Measurements from ENCODE around the gene CX3CR1.
"Not testable (repeated sequence)": the region's sequence is repeated elsewhere in the genome, so short reads cannot be mapped to it uniquely, and the experiment has no call there.

The CX3CR1 gene

GRCh38 chr3:39322936-39323335, 43.1 kb upstream of the CX3CR1 start:
- no peak overlapping the region for H3K4me3 ChIP-seq (ENCODE audit: low read length)
- DNase-seq (ENCODE audit: low read depth) = no peak
- TF ChIP-seq, protein P1, sequence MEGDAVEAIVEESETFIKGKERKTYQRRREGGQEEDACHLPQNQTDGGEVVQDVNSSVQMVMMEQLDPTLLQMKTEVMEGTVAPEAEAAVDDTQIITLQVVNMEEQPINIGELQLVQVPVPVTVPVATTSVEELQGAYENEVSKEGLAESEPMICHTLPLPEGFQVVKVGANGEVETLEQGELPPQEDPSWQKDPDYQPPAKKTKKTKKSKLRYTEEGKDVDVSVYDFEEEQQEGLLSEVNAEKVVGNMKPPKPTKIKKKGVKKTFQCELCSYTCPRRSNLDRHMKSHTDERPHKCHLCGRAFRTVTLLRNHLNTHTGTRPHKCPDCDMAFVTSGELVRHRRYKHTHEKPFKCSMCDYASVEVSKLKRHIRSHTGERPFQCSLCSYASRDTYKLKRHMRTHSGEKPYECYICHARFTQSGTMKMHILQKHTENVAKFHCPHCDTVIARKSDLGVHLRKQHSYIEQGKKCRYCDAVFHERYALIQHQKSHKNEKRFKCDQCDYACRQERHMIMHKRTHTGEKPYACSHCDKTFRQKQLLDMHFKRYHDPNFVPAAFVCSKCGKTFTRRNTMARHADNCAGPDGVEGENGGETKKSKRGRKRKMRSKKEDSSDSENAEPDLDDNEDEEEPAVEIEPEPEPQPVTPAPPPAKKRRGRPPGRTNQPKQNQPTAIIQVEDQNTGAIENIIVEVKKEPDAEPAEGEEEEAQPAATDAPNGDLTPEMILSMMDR (IDR thresholded peaks at IDR 0.05; ENCODE audit: insufficient read depth, low read depth, low read length, missing control alignments) = no peak

GRCh38 chr3:39322209-39322715, 42.4 kb upstream of the CX3CR1 start:
- not testable (repeated sequence) for H3K4me3 ChIP-seq (ENCODE audit: low read length); DNase-seq (ENCODE audit: low read depth)

DNA sequence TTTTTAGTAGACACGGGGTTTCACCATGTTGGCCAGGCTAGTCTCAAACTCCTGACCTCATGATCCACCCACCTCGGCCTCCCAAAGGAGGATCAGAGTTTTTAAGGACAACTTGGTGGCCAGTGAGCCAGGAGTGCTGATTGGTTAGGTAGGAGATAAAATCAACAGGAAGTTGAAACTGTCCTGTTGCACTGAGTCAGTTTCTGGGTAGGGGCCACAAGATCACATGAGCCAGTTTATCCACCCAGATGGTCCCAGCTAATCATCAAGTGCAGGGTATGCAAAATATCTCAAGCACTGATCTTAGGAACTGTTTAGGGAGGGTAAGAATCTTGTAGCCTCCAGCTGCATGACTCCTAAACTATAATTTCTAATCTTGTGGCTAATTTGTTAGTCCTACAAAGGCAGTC, 41.7 kb upstream of the CX3CR1 start:
- H3K4me3 ChIP-seq (ENCODE audit: low read length); DNase-seq (ENCODE audit: low read depth): not testable (repeated sequence)

DNA sequence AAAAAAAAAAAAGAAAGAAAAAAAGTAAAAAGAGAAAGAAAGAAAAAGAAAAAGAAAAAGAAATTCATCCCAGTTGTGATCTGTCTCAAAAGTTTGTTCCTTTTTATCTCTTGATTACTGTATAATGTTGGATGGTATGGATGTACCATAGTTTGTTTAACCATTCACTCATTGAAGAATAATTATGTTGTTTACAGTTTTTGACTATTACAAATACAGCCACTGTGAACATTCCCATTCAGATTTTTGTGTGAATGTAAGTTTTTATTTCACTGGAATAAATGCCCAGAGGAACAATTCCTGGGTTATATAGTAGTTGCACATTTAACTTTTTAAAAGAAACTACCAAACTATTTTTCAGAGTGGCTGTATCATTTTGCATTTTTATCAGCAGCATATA, 39.4 kb upstream of the CX3CR1 start:
- DNase-seq (ENCODE audit: low read depth) = no peak
- TF ChIP-seq, protein P1 (IDR thresholded peaks at IDR 0.05; ENCODE audit: insufficient read depth, low read depth, low read length, missing control alignments) = no peak
- H3K4me3 ChIP-seq (ENCODE audit: low read length) = no peak overlapping the region

DNA sequence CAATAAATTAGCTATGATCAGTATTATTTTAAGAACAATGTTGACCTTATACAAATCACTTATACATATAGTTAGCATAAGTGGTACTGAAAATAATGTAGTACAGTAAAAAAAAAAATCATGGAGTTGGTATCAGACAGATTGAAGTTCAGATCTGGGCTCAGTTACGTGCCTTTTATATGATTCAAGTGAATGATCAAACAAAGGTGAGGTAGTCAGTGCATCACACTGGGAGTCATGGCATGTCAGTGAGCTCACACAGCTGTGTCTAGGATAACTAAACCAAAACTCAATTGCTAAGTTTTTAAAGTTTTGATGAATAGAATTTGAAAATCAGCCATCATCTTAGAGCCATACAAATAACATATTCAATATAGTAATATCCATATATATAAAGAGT, 38.5 kb upstream of the CX3CR1 start:
- no peak overlapping the region for H3K4me3 ChIP-seq (ENCODE audit: low read length)
- TF ChIP-seq, protein P1 (IDR thresholded peaks at IDR 0.05; ENCODE audit: insufficient read depth, low read depth, low read length, missing control alignments) = no peak
- DNase-seq (ENCODE audit: low read depth) = peak; percentile 20

DNA sequence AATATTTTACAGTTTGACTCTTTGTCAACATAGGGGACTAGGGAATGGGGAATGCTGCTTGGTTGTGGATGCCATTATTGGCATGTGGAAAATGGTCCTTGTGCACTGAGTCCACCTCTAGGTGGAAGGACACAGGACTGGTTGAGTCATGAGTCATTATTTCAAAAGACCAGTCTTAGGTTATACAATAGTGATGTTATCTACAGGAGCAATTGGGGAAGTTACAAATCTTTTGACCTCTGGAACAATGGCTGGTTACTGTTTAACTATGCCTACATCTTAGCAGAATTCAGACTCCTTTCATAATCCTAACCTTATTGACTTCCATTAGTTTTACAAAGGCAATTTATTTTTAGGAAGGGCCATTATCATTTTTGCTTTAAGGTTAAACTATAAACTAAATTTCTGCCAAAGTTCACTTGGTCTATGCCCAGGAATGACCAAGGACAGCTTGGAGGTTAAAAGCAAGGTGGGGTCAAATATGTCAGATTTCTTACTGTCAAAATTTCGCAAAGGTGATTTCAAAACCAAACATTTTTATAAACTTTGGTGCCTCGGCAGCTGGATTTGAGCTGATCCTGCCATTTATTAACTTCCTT, 37.8 kb upstream of the CX3CR1 start:
- DNase-seq (ENCODE audit: low read depth) = peak; percentile 7
- TF ChIP-seq, protein P1 (IDR thresholded peaks at IDR 0.05; ENCODE audit: insufficient read depth, low read depth, low read length, missing control alignments) = no peak

GRCh38 chr3:39315420-39315819, 35.6 kb upstream of the CX3CR1 start:
- no peak for DNase-seq (ENCODE audit: low read depth)
- H3K4me3 ChIP-seq (ENCODE audit: low read length) = no peak overlapping the region
- TF ChIP-seq, protein P1 (IDR thresholded peaks at IDR 0.05; ENCODE audit: insufficient read depth, low read depth, low read length, missing control alignments) = no peak

More for the DNA sequence above, 37.8 kb upstream of the CX3CR1 start:
- H3K4me3 ChIP-seq (ENCODE audit: low read length) = no peak overlapping the region

- no peak overlapping the region for H3K4me3 ChIP-seq (ENCODE audit: low read length)
- TF ChIP-seq, protein P1 (IDR thresholded peaks at IDR 0.05; ENCODE audit: insufficient read depth, low read depth, low read length, missing control alignments) = no peak
- no peak for DNase-seq (ENCODE audit: low read depth)
Observed at GRCh38 chr3:39313289-39313688, 33.5 kb upstream of the CX3CR1 start.

All from epithelial cell of esophagus (primary cell).